HG03469 (cell line): ENCODE results near the gene FLT3LG.
"Not testable (repeated sequence)": the region's sequence is repeated elsewhere in the genome, so short reads cannot be mapped to it uniquely, and the experiment has no call there.

Experiments
- ATAC-seq: cut with Tn5 transposase; IDR thresholded peaks from one replicate; pipeline ENCODE4 v1.9.1; 2021; ENCODE audit warnings: mild to moderate bottlenecking, moderate library complexity, moderate number of reproducible peaks; ENCODE audit not compliant: unreplicated experiment

FLT3LG gene

GRCh38 chr19:49461130-49461529 lies 12.9 kb upstream of the FLT3LG start:
- ATAC-seq: not testable (repeated sequence)

DNA sequence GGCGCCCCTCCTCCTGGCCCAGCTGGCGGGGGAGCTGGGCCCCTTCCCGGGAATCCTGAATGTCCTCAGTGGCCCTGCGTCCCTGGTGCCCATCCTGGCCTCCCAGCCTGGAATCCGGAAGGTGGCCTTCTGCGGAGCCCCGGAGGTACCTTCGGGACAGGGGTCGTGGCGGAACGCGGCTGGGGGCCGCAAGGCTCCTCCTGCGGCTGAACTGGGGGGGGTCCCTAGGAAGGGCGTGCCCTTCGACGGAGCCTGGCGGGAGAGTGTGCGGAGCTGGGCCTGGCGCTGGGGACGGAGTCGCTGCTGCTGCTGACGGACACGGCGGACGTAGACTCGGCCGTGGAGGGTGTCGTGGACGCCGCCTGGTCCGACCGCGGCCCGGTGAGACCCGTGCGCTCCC lies 12.4 kb upstream of the FLT3LG start:
- ATAC-seq: no peak

DNA sequence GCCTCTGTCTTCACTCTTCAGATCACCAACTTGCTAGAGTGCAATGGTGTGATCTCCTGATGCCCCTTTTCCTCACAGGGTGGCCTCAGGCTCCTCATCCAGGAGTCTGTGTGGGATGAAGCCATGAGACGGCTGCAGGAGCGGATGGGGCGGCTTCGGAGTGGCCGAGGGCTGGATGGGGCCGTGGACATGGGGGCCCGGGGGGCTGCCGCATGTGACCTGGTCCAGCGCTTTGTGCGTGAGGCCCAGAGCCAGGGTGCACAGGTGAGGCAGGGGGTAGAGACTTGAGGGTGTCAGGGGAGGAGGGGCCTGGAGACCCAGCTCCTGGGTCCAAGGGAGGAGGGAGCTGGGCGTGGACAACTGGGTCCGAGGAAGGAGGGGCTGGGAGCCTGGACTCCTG lies 11.5 kb upstream of the FLT3LG start:
- no peak for ATAC-seq

DNA sequence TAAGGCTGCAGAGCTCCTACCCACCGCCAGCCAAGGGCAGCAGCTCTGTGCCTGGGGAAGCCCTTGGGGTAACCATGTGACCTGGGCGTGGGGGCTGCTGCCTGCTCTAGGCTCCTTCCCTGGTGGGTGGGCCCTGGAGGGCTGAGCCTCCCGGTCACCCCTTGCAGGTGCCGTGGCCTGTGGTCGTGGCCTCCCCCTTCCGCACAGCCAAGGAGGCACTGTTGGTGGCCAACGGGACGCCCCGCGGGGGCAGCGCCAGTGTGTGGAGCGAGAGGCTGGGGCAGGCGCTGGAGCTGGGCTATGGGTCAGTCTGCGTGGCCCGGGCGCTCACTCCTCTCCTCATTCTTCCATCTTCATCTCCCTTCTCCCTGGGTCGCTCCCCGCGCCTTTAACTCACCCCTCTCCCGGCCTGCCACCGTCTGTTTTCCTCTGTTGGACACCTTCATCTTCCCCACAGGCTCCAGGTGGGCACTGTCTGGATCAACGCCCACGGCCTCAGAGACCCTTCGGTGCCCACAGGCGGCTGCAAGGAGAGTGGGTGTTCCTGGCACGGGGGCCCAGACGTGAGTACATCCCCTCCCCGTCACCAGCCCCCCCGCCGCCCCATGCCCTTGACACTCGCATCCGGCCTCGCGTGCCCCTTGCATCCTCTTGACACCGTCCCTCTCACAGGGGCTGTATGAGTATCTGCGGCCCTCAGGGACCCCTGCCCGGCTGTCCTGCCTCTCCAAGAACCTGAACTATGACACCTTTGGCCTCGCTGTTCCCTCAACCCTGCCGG lies 9.9 kb upstream of the FLT3LG start:
- no peak for ATAC-seq

- no peak for ATAC-seq
Measured at GRCh38 chr19:49465371-49465770, 8.6 kb upstream of the FLT3LG start.

DNA sequence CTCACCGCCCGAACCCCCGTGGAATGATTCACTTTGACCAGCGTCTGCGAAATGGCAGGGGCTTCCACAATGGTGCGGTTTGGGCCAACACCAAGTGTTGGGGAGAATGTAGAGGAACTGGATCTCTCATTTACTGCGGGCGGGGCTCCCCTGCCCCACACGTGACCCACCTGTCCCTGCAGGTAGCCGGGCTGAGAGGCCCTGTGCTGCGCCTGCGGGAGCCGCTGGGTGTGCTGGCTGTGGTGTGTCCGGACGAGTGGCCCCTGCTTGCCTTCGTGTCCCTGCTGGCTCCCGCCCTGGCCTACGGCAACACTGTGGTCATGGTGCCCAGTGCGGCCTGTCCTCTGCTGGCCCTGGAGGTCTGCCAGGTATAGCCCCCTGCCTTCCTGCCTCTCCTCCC lies 5.8 kb upstream of the FLT3LG start:
- ATAC-seq: no peak

GRCh38 chr19:49468746-49469447 lies 5.1 kb upstream of the FLT3LG start:
- ATAC-seq: peak; percentile 43

GRCh38 chr19:49469828-49470614 lies 4.0 kb upstream of the FLT3LG start:
- no peak for ATAC-seq

DNA sequence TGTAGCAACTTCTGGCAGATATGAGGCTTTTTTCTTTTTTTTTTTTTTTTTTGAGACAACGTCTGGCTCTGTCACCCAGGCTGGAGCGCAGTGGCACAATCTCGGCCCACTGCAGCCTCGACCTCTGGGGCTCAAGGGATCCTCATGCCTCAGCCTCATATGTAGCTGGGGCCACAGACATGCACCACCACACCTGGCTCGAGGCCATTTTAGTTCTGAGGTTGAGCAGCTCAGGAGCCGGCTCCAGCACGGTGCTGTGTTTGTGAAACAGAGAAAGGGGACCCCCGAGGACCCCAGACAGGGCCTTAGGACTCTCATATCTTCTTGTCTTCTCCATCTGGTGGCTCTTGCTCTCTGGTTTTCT lies 3.4 kb upstream of the FLT3LG start:
- no peak for ATAC-seq

DNA sequence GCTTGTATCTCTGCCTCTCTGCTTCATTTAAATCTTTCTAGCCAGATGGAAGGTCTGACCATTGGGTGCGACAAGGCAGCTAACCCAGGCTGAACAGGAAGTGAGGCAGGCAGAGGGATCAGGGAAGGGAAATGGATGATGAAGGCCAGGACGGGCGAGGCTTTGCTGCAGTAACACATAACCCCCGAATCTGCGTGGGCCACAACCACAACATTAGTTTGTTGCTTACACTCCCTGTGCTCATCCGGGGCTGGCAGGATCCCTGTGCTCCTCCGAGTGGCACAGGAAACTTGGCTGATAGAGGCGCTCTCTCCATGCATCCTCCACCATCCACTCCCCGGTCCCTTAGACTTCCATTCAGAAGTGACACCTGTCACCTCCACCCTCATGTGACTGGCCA lies 1.1 kb upstream of the FLT3LG start:
- no peak for ATAC-seq

DNA sequence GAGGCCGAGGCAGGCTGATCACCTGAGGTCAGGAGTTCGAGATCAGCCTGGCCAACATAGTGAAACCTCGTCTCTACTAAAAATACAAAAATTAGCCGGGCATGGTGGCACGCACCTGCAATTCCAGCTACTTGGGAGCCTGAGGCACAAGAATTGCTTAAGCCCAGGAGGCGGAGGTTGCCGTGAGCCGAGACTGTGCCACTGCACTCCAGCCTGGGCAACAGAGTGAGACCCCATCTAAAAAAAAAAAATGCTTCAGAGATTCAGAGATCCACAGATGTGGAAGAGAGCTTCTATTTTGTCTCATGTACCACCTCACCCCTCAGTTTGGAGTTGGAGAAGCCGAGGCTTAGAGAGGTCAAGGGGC lies 531 bp upstream of the FLT3LG start:
- ATAC-seq: not testable (repeated sequence)

DNA sequence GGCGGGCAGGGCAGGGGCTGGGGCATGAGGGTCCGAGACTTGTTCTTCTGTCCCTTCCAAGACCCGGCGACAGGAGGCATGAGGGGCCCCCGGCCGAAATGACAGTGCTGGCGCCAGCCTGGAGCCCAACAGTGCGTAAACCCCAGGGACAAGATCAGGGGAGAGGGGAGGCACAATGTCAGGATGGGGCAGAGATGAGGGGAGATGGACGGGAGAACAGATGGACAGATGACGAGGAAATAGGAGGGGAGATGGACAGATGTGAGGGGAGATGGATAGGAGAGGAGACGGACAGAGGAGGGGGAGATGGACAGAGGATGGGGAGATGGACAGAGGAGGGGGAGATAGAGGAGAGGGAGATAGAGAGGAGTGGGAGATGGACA lies 518 bp downstream of the FLT3LG start:
- ATAC-seq: no peak

DNA sequence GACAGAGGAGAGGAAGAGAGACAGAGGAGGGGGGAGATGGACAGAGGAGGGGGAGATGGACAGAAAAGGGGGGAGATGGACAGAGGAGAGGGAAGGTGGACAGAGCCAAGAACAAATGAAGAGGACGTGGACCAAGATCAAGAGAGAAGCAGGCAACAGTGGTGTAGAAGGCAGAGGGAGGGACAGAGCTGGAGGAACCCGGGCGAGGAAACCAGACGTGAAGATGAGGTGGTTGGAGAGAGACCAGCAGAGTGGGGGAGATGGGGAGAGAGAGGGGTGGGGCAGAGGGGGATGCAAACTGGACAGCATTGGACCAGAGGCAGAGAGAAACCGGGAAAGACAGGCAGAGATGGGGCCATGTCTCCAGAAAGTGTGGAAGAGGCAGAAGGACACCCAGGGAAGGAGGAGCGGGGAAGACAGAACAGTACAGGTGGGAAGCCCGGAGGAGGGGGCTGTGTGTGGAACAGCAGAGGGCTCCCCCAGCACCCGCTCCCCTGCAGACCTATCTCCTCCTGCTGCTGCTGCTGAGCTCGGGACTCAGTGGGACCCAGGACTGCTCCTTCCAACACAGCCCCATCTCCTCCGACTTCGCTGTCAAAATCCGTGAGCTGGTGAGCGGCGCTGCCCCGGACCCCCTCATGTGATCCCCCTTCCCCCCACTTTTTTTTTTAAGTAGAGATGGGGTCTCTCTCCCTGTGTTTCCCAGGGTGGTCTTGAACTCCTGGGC lies 1.3 kb downstream of the FLT3LG start:
- ATAC-seq: no peak

DNA sequence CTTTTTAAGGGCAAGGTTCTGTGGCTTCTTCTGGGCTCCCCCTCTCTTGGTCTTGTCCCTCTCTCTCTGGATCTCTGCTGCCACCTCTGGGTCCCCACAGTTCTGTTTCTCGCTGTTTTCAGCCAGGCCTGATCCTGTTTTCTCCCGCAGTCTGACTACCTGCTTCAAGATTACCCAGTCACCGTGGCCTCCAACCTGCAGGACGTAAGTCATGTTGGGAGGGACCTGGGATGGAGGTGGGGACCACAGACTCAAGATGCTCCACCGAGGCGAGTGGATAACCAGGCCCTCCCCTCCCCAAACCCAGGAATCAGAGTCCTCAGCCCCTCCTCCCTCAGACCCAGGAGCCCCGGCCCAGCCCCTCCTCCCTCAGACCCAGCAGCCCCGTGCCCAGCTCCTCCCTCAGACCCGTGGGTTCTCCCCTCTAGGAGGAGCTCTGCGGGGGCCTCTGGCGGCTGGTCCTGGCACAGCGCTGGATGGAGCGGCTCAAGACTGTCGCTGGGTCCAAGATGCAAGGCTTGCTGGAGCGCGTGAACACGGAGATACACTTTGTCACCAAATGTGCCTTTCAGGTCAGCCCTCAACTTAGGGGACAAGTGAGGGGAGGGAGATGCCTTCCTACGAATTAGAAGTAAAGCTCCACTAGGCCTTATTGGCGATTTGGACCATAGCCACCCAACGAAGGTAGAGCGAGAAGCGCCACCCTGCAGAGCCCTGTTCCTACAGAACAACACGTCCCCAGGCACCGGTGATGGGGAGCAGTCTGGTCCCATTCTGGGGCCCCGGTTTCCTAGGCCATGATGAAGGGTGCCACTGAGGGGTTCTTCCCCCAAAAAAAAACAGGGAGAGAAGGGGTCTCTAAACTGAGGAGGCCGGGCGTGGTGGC lies 2.2 kb downstream of the FLT3LG start:
- no peak for ATAC-seq

DNA sequence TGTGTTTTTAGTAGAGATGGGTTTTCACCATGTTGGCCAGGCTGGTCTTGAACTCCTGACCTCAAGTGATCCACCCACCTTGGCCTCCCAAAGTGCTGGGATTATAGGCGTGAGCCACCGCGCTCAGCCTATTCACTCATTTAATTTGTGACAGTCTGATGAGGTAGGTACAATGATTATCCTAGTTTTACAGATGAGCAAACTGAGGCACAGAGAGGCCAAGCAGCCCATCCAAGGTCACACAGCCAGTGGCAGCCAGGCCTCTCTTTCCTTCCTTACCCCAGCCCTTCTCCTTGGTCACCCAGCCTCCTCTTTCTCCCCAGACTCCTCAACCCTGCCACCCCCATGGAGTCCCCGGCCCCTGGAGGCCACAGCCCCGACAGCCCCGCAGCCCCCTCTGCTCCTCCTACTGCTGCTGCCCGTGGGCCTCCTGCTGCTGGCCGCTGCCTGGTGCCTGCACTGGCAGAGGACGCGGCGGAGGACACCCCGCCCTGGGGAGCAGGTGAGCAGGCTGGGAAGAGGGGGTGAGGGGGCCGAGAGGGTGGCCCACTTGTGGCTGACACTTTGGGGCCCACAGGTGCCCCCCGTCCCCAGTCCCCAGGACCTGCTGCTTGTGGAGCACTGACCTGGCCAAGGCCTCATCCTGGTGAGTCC lies 6.1 kb downstream of the FLT3LG start:
- ATAC-seq: no peak

DNA sequence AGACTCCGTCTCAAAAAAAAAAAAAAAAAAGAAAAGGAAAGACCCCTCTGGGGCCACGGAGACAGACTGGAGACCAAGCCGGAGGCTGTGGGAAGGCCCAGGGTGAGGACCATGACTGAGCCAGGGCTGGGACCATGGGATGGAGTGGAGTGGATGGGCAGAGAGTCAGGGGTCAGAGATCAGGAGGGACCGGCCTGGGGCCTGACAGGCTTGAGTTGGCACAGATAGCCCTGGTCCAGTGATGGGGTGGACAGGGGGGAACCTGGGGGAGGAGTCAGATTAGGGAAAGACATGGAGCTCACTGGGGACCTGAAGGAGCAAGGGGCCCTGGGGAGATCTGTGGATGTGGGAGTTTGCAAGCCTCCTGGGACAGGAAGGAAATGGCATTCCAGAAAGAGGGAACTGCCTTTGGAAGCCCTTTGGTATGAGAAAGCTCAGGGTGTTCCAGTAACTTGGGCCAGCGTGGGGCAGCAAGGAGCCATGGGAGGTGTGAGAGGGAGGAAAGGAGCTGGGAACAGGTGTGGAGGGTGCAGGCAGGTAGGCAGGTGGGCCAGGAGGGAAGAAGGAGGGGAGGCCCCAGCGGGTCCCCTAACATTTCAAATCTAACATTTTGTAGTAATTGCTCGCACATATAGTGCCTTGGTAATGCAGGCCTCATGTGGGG lies 7.1 kb downstream of the FLT3LG start:
- no peak for ATAC-seq

DNA sequence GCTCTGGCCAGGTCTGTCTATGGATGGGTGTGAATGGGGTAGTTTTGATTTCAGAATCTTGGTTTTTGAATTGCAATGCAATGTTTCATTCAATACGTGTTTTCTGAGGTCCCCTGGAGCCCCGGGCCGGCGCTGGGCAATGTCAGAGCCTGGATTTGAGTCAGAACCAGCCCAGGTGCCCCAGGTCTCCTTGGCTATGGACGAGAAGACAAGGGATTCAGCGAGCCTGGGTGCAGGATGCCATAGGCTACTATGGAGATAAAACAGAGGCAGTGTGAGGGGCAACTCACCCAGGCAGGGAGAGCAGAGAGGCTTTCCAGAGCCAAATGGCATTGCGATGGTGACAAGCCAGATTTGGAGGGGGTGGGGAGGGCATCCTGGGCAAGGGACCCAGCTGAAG lies 12.2 kb downstream of the FLT3LG start:
- ATAC-seq: no peak

GRCh38 chr19:49486710-49487276 lies 12.8 kb downstream of the FLT3LG start:
- no peak for ATAC-seq
